LNCAP (cell line): ENCODE results near the gene WDR38.

Source experiments
- CTCF ChIP-seq: fragments of 450-650 bp; IDR thresholded peaks from 2 replicates; pipeline ENCODE4 v1.5.1; 2017; ENCODE audit warnings: mild to moderate bottlenecking

Gene WDR38

GRCh38 chr9:124812441-124812876 is 40.8 kb upstream of the WDR38 start:
- no peak for TF ChIP-seq CTCF

GRCh38 chr9:124813041-124813440 is 40.2 kb upstream of the WDR38 start:
- TF ChIP-seq CTCF = no peak

DNA sequence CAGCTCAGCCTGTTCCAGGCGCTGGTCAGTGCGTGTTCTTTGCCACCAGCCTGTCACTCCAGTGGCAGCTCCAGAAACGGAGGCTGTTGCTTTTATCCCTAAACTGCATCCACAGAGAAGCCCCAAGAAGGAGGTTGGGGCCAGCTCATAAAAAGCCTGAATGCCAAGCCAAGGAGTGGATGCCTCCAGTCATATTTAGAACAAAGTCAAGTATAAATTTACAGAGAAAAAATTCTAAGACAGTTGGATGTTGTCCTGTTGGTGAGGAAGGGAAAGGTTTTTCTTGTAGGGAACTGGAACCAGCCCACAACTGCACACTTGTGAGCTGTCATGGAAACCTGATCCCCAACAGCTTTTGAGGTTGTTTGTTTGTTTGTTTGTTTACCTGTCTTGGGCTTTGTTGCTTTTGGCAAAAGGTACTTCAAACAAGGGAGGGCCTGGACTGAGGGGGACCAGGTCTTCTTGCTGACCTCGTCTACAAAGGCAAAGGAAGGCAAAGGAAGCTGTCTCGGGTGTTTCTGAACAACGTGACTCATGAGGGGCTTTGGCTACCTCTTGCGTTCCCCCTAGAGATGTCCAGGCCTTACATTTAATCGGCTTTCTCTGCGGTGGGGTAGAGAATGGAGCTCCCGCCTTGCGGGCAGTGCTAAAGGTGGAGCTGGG is 39.6 kb upstream of the WDR38 start:
- no peak for TF ChIP-seq CTCF

- no peak for TF ChIP-seq CTCF
Observed at GRCh38 chr9:124814164-124814535, 39.1 kb upstream of the WDR38 start.

- TF ChIP-seq CTCF = no peak
Observed at GRCh38 chr9:124815601-124816000, 37.7 kb upstream of the WDR38 start.

DNA sequence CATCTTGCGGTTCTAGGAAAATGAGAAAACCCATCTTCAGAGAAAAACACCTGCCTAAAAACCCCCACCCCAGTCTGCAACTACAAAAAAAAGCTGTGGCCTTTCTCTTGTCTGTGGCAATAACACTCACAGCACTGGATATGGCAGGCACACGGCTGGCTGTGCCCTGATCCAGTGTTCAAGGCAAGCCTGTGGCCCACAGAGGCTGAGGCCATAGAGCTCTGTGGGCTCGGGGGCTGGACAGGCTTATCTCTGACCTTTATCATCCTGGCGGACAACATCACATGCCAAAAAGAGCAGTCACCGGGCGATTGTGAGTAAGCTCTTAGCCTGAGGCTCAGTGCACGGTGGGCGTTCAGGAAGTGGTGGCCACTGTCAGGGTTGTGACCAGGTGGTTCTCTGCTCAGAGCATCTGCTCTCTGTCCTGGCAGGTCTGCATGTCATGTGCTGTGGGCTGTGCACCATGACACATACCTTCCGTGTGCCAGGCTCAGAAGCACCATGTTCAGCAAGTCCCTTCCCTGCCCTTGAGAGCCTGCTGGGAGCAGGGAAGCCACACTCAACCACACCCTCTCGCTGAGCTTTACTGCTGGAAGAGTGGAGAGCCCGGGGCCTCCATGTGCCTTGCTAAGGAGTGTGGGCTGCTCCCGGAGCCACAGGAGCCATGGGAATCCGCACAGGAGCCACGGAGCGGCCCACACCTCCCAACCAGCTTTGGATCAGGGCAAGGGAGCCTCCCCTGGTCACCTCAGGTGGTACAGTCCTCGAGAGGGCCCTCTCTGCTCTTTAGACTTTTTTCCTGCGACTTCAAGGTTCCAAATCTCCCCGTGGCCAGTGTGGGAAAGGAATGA is 34.6 kb upstream of the WDR38 start:
- no peak for TF ChIP-seq CTCF

GRCh38 chr9:124820698-124821623 is 32.3 kb upstream of the WDR38 start:
- TF ChIP-seq CTCF = no peak
